AG09319 (cell line): ENCODE results near the gene POLR3A.

ENCODE experiments used
- DNase-seq: peaks from one replicate; pipeline ENCODE4 v3.0.0-alpha.2; 2010; ENCODE audit warnings: low read depth; ENCODE audit errors: extremely low read depth
- CTCF ChIP-seq: IDR thresholded peaks from 2 replicates; pipeline ENCODE4 v1.5.1; 2011; ENCODE audit warnings: low read depth, mild to moderate bottlenecking, inconsistent platforms, low read length, moderate library complexity

The POLR3A gene

GRCh38 chr10:78059906-78060702 lies 30.8 kb upstream of the POLR3A start:
- no peak for TF ChIP-seq CTCF
- no peak for DNase-seq

- no peak for DNase-seq
- no peak for TF ChIP-seq CTCF
Measured at GRCh38 chr10:78058562-78058961, 29.2 kb upstream of the POLR3A start.

GRCh38 chr10:78053211-78053868 lies 24.0 kb upstream of the POLR3A start:
- TF ChIP-seq CTCF, result no peak
- peak; percentile 16 for DNase-seq

- no peak for DNase-seq
- no peak for TF ChIP-seq CTCF
Measured at GRCh38 chr10:78049851-78050250, 20.5 kb upstream of the POLR3A start.

GRCh38 chr10:78047314-78047891 lies 18.1 kb upstream of the POLR3A start:
- peak; percentile 90 for TF ChIP-seq CTCF
- peak; percentile 56 for DNase-seq

- no peak for TF ChIP-seq CTCF
- DNase-seq, result no peak
Measured at GRCh38 chr10:78046711-78047269, 17.5 kb upstream of the POLR3A start.

GRCh38 chr10:78045856-78046255 lies 16.5 kb upstream of the POLR3A start:
- DNase-seq, result no peak
- no peak for TF ChIP-seq CTCF
